HG03378 (cell line): ENCODE measurements around the gene FAM171A1.
"Not testable (repeated sequence)": the region's sequence is repeated elsewhere in the genome, so short reads cannot be mapped to it uniquely, and the experiment has no call there.

Source experiments
- ATAC-seq: cut with Tn5 transposase; IDR thresholded peaks from one replicate; pipeline ENCODE4 v1.9.1; 2021; ENCODE audit warnings: mild to moderate bottlenecking, moderate library complexity; ENCODE audit not compliant: unreplicated experiment

Gene FAM171A1

GRCh38 chr10:15370856-15371701 is at the start of gene FAM171A1:
Gene FAM171A1, minus strand, starts transcription at chr10:15371289. Its CDS starts 237 bp downstream, at chr10:15371052.
- no peak for ATAC-seq

- ATAC-seq = no peak
Observed at GRCh38 chr10:15420858-15421257, 49.8 kb upstream of the FAM171A1 start.

GRCh38 chr10:15419279-15419874 is 48.3 kb upstream of the FAM171A1 start:
- ATAC-seq = no peak

- no peak for ATAC-seq
Observed at GRCh38 chr10:15416034-15416433, 44.9 kb upstream of the FAM171A1 start.

- no peak for ATAC-seq
Observed at GRCh38 chr10:15411010-15411409, 39.9 kb upstream of the FAM171A1 start.

- ATAC-seq = not testable (repeated sequence)
Observed at GRCh38 chr10:15409350-15409749, 38.3 kb upstream of the FAM171A1 start.

GRCh38 chr10:15408557-15408956 is 37.5 kb upstream of the FAM171A1 start:
- ATAC-seq = no peak

- no peak for ATAC-seq
Observed at GRCh38 chr10:15405319-15405718, 34.2 kb upstream of the FAM171A1 start.

- ATAC-seq = no peak
Observed at GRCh38 chr10:15401382-15401781, 30.3 kb upstream of the FAM171A1 start.

- ATAC-seq = not testable (repeated sequence)
Observed at GRCh38 chr10:15400461-15400860, 29.4 kb upstream of the FAM171A1 start.

GRCh38 chr10:15399060-15399661 is 28.1 kb upstream of the FAM171A1 start:
- ATAC-seq = no peak

- ATAC-seq = no peak
Observed at GRCh38 chr10:15395935-15396334, 24.8 kb upstream of the FAM171A1 start.

GRCh38 chr10:15393139-15393825 is 22.2 kb upstream of the FAM171A1 start:
- no peak for ATAC-seq

GRCh38 chr10:15391491-15391890 is 20.4 kb upstream of the FAM171A1 start:
- ATAC-seq = no peak

- ATAC-seq = not testable (repeated sequence)
Observed at GRCh38 chr10:15388172-15388571, 17.1 kb upstream of the FAM171A1 start.

GRCh38 chr10:15387021-15387420 is 15.9 kb upstream of the FAM171A1 start:
- no peak for ATAC-seq

- no peak for ATAC-seq
Observed at GRCh38 chr10:15385552-15386455, 14.7 kb upstream of the FAM171A1 start.

GRCh38 chr10:15381420-15381819 is 10.3 kb upstream of the FAM171A1 start:
- ATAC-seq = no peak

GRCh38 chr10:15379078-15379477 is 8.0 kb upstream of the FAM171A1 start:
- no peak for ATAC-seq

- ATAC-seq = no peak
Observed at GRCh38 chr10:15378569-15378968, 7.5 kb upstream of the FAM171A1 start.
